CD4-positive, CD25-positive, alpha-beta regulatory T cell (primary cell): ENCODE results near the gene MDFIC2. TPM values are rescaled to one million over a fixed set of nuclear protein-coding genes. Genes with fewer than 3 reads are reported as not detected.

ENCODE experiments used
- ATAC-seq, 2 donors: fragments of 150-1000 bp; cut with Tn5 transposase; one replicate each; pipeline ENCODE4 v1.10.0; 2021; ENCODE audit warnings: low read depth in 2 of 2, moderate number of reproducible peaks in 2 of 2, moderate library complexity in 1 of 2
- DNase-seq, 3 donors: peaks; one replicate each; pipeline versions ENCODE4 v3.0.0 to v3.0.0-alpha.2; 2012 to 2022; ENCODE audit warnings: mixed read lengths in 1 of 3
- H3K27ac ChIP-seq: one replicate; pipeline ENCODE4 v1.7.0; 2013; ENCODE audit warnings: mild to moderate bottlenecking, low read length; ENCODE audit not compliant: insufficient read depth, poor library complexity, severe bottlenecking
- H3K27me3 ChIP-seq: one replicate; pipeline ENCODE4 v1.7.0; 2013; ENCODE audit warnings: low read length; ENCODE audit not compliant: control insufficient read depth, insufficient read depth
- H3K36me3 ChIP-seq: one replicate; pipeline ENCODE4 v1.7.0; 2013; ENCODE audit warnings: mild to moderate bottlenecking, low read length, moderate library complexity; ENCODE audit not compliant: control insufficient read depth, insufficient read depth
- H3K4me1 ChIP-seq: 2 replicates; pipeline ENCODE4 v1.7.0; 2013; ENCODE audit warnings: mild to moderate bottlenecking, low read length; ENCODE audit not compliant: insufficient read depth, control insufficient read depth, poor library complexity, severe bottlenecking
- H3K4me3 ChIP-seq: one replicate; pipeline ENCODE4 v1.7.0; 2013; ENCODE audit warnings: low read depth, mild to moderate bottlenecking, low read length, moderate library complexity
- H3K9me3 ChIP-seq, 2 experiments: 1 replicate in 1 of 2; 2 replicates in 1 of 2; pipeline ENCODE4 v1.7.0; 2013; ENCODE audit warnings: low read length in 2 of 2, mild to moderate bottlenecking in 1 of 2, moderate library complexity in 1 of 2; ENCODE audit not compliant: control insufficient read depth in 2 of 2
- H3K27ac Mint-ChIP-seq, 3 donors: one replicate each; pipeline ENCODE4 v1.8.0; 2020 to 2022; ENCODE audit warnings: mild to moderate bottlenecking in 3 of 3, mixed read lengths in 3 of 3, moderate library complexity in 2 of 3
- H3K27me3 Mint-ChIP-seq: one replicate; pipeline ENCODE4 v1.8.0; 2022; ENCODE audit warnings: mild to moderate bottlenecking, mixed read lengths
- H3K36me3 Mint-ChIP-seq: one replicate; pipeline ENCODE4 v1.8.0; 2020; ENCODE audit warnings: mixed read lengths
- H3K4me1 Mint-ChIP-seq, 4 donors: one replicate each; pipeline ENCODE4 v1.8.0; 2020 to 2022; ENCODE audit warnings: mixed read lengths in 4 of 4, mild to moderate bottlenecking in 1 of 4
- H3K4me3 Mint-ChIP-seq, 4 donors: one replicate each; pipeline ENCODE4 v1.8.0; 2020 to 2022; ENCODE audit warnings: mild to moderate bottlenecking in 4 of 4, mixed read lengths in 4 of 4, moderate library complexity in 3 of 4
- H3K9me3 Mint-ChIP-seq, 7 donors: one replicate each; pipeline ENCODE4 v1.8.0; 2020 to 2022; ENCODE audit warnings: mixed read lengths in 7 of 7, mild to moderate bottlenecking in 3 of 7, moderate library complexity in 2 of 7
- polyA plus RNA-seq, 4 donors: library from polyadenylated mRNA; unstranded; fragments of 300-500 nt; fragmentation: Illumina TruSeq; gene quantifications; one replicate each; pipeline ENCODE4 v1.2.3, GENCODE V29; 2021
- total RNA-seq: library from RNA; stranded (reverse); gene quantifications from one replicate; pipeline ENCODE4 v1.2.3, GENCODE V29; 2022

The MDFIC2 gene
- total and polyA plus RNA-seq, 5 donors from 2014 or later = not detected

DNA sequence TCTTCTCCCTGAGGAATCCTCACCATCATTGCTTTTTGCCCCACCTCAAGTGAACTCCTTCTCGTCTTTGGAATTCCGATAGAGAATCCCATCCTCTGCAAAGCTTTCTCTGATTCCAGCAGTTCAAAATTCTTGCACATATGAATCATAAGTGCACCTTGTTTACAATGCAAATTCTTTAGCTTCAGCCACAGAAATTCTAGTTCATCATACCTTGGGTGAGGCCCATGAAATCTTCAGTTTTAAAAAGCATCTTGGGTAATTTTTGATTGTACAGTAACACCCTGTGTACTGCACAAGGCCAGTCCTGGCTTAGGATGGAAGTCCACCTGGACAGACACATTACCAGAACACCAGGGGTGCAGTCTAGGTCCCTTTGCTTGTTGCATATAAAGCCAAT lies 30.8 kb downstream of the MDFIC2 start:
- Mint-ChIP-seq H3K36me3 (no peaks in the 10 kb centered on the region), H3K27ac (no peak overlapping the region), H3K9me3 (peaks cover 0 to 5% (median 2%) of the 10 kb centered on the region in 7 donors), H3K27me3 (no peaks in the 10 kb centered on the region), H3K4me1 (no peaks in the 10 kb centered on the region), H3K4me3 (no peak overlapping the region)
- no peak for ATAC-seq
- no peak overlapping the region for H3K4me3 ChIP-seq
- no peak overlapping the region for H3K27ac ChIP-seq
- no peaks in the 10 kb centered on the region for H3K27me3 ChIP-seq
- H3K4me1 ChIP-seq = no peaks in the 10 kb centered on the region
- no peak for DNase-seq
- H3K36me3 ChIP-seq = no peaks in the 10 kb centered on the region
- H3K9me3 ChIP-seq = no peaks in the 10 kb centered on the region

- ATAC-seq = no peak
- H3K27ac ChIP-seq = no peak overlapping the region
- peaks cover 0 to 3% (median 0%) of the 10 kb centered on the region in 7 donors for H3K9me3 Mint-ChIP-seq
- H3K4me3 ChIP-seq = no peak overlapping the region
- H3K27me3 Mint-ChIP-seq = no peaks in the 10 kb centered on the region
- no peaks in the 10 kb centered on the region for H3K36me3 Mint-ChIP-seq
- H3K9me3 ChIP-seq = no peaks in the 10 kb centered on the region
- H3K4me1 Mint-ChIP-seq = no peaks in the 10 kb centered on the region
- no peaks in the 10 kb centered on the region for H3K4me1 ChIP-seq
- no peaks in the 10 kb centered on the region for H3K36me3 ChIP-seq
- no peak overlapping the region for H3K27ac Mint-ChIP-seq
- no peak overlapping the region for H3K4me3 Mint-ChIP-seq
- DNase-seq = no peak
- H3K27me3 ChIP-seq = no peaks in the 10 kb centered on the region
These were observed 35.1 kb downstream of the MDFIC2 start for GRCh38 chr3:70277304-70277703.

- H3K36me3 ChIP-seq = no peaks in the 10 kb centered on the region
- DNase-seq = no peak
- Mint-ChIP-seq H3K4me1 (no peaks in the 10 kb centered on the region), H3K9me3 (peaks cover 0 to 3% (median 0%) of the 10 kb centered on the region in 7 donors), H3K36me3 (no peaks in the 10 kb centered on the region), H3K4me3 (no peak overlapping the region), H3K27ac (no peak overlapping the region), H3K27me3 (no peaks in the 10 kb centered on the region)
- H3K9me3 ChIP-seq = no peaks in the 10 kb centered on the region
- H3K27ac ChIP-seq = no peak overlapping the region
- no peaks in the 10 kb centered on the region for H3K27me3 ChIP-seq
- no peaks in the 10 kb centered on the region for H3K4me1 ChIP-seq
- H3K4me3 ChIP-seq = no peak overlapping the region
- no peak for ATAC-seq
These were observed 35.5 kb downstream of the MDFIC2 start for GRCh38 chr3:70276901-70277300.

GRCh38 chr3:70273492-70273891 lies 38.9 kb downstream of the MDFIC2 start:
- Histone ChIP-seq H3K4me1 (no peaks in the 10 kb centered on the region), H3K36me3 (no peaks in the 10 kb centered on the region), H3K27me3 (no peaks in the 10 kb centered on the region), H3K9me3 (no peaks in the 10 kb centered on the region), H3K27ac (no peak overlapping the region), H3K4me3 (no peak overlapping the region)
- Mint-ChIP-seq H3K4me3 (no peak overlapping the region), H3K27ac (no peak overlapping the region), H3K4me1 (no peaks in the 10 kb centered on the region), H3K9me3 (peaks cover 0 to 3% (median 0%) of the 10 kb centered on the region in 7 donors), H3K36me3 (no peaks in the 10 kb centered on the region), H3K27me3 (no peaks in the 10 kb centered on the region)
- ATAC-seq = no peak
- no peak for DNase-seq

DNA sequence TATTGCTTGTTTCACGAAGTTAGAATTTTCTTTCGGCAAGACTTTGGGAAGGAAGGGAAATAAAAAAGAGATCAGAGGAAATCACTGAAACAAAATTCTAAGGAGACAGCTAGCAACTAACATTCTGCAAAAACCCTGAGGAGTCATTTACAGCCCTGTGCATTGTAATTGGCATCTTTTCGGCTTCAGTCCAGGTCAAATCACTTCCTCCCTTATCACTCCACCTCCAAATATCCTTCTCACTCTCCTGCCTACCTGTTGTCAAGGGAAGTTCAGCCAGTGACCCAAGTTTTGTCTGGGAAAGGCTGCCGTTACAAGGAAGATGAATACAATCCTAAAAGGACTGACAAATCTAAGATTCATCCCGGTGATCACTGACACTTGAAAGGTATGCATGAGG lies 39.6 kb downstream of the MDFIC2 start:
- H3K36me3 Mint-ChIP-seq = no peaks in the 10 kb centered on the region
- H3K36me3 ChIP-seq = no peaks in the 10 kb centered on the region
- H3K27ac ChIP-seq = no peak overlapping the region
- no peak overlapping the region for H3K27ac Mint-ChIP-seq
- no peak for DNase-seq
- no peak overlapping the region for H3K4me3 Mint-ChIP-seq
- no peaks in the 10 kb centered on the region for H3K9me3 ChIP-seq
- H3K27me3 ChIP-seq = no peaks in the 10 kb centered on the region
- H3K4me1 ChIP-seq = no peaks in the 10 kb centered on the region
- no peak for ATAC-seq
- no peaks in the 10 kb centered on the region for H3K4me1 Mint-ChIP-seq
- H3K4me3 ChIP-seq = no peak overlapping the region
- peaks cover 0 to 3% (median 0%) of the 10 kb centered on the region in 7 donors for H3K9me3 Mint-ChIP-seq
- H3K27me3 Mint-ChIP-seq = no peaks in the 10 kb centered on the region

DNA sequence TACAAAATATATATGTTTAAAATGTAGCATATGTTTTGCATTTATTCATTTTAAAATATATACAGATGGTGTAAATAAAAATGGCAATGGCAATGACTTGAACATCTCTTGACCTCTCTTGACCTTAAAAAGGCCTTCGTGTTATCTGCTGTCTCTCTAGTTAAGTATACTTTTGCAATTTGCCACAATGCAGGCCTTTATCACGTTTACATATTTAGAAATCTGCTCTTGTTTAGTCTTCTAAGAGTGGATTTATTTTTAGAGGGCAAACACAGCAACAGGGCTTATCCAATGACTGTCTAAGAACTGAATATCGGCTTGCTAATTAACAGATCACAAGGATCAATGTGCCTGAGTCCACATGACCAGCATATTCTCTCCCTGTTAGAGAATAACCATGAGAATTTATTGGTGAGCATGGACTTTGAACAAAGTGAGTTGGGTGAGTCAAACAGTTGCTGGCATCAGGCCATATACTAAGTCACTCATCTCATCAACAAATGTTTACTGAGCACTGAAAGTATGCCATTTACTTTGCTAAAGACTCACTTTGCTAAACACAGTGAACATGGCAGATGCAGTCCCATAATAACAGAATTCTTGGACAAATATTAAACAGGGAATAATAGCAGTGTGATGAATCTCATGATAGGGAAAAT lies 48.2 kb downstream of the MDFIC2 start:
- Histone ChIP-seq H3K27me3 (no peaks in the 10 kb centered on the region), H3K4me1 (no peaks in the 10 kb centered on the region), H3K27ac (no peak overlapping the region), H3K36me3 (no peaks in the 10 kb centered on the region), H3K4me3 (no peak overlapping the region), H3K9me3 (no peaks in the 10 kb centered on the region)
- H3K4me3 Mint-ChIP-seq = no peak overlapping the region
- peaks cover 0 to 4% (median 0%) of the 10 kb centered on the region in 7 donors for H3K9me3 Mint-ChIP-seq
- H3K4me1 Mint-ChIP-seq = no peaks in the 10 kb centered on the region
- ATAC-seq (no peak), DNase-seq (no peak)
- no peak overlapping the region for H3K27ac Mint-ChIP-seq
- no peaks in the 10 kb centered on the region for H3K36me3 Mint-ChIP-seq
- H3K27me3 Mint-ChIP-seq = no peaks in the 10 kb centered on the region

DNA sequence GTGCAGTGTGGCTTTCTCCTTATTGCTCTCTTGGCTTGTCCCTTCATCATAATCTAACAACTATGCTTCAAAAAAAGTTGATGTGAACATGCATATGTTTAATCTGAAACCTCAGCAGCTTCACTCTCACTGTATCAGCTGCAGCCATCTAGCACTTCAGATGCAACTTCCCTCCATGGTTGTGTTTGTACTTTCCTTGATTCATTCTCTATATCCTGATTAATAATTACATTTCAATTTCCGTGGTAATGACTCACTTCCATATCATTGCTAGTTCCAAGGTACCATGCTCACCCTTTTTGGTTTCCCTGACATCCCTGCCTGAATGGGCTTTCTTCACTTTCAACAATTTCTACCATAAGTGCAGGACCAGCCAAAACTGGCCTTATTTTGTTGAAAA lies 51.2 kb downstream of the MDFIC2 start:
- no peaks in the 10 kb centered on the region for H3K36me3 ChIP-seq
- H3K27ac ChIP-seq = no peak overlapping the region
- peaks cover 0 to 4% (median 0%) of the 10 kb centered on the region in 7 donors for H3K9me3 Mint-ChIP-seq
- no peaks in the 10 kb centered on the region for H3K27me3 Mint-ChIP-seq
- no peak overlapping the region for H3K27ac Mint-ChIP-seq
- no peak for DNase-seq
- no peak overlapping the region for H3K4me3 ChIP-seq
- H3K9me3 ChIP-seq = no peaks in the 10 kb centered on the region
- no peaks in the 10 kb centered on the region for H3K27me3 ChIP-seq
- no peak overlapping the region for H3K4me3 Mint-ChIP-seq
- H3K36me3 Mint-ChIP-seq = no peaks in the 10 kb centered on the region
- H3K4me1 ChIP-seq = no peaks in the 10 kb centered on the region
- ATAC-seq = no peak
- no peaks in the 10 kb centered on the region for H3K4me1 Mint-ChIP-seq

GRCh38 chr3:70256566-70256965 lies 55.9 kb downstream of the MDFIC2 start:
- no peak overlapping the region for H3K4me3 Mint-ChIP-seq
- Histone ChIP-seq H3K27ac (no peak overlapping the region), H3K27me3 (no peaks in the 10 kb centered on the region), H3K9me3 (no peaks in the 10 kb centered on the region), H3K4me1 (no peaks in the 10 kb centered on the region), H3K4me3 (no peak overlapping the region), H3K36me3 (no peaks in the 10 kb centered on the region)
- H3K9me3 Mint-ChIP-seq = peaks cover 0 to 2% (median 0%) of the 10 kb centered on the region in 7 donors
- no peak for DNase-seq
- H3K27me3 Mint-ChIP-seq = no peaks in the 10 kb centered on the region
- ATAC-seq = no peak
- H3K27ac Mint-ChIP-seq = no peak overlapping the region
- H3K4me1 Mint-ChIP-seq = no peaks in the 10 kb centered on the region
- H3K36me3 Mint-ChIP-seq = no peaks in the 10 kb centered on the region
